HG03103 (cell line): ENCODE measurements around the gene SERINC2.

Source experiments
- ATAC-seq: cut with Tn5 transposase; IDR thresholded peaks from one replicate; pipeline ENCODE4 v1.9.1; 2021; ENCODE audit warnings: low read depth; ENCODE audit not compliant: unreplicated experiment

SERINC2 gene

GRCh38 chr1:31412732-31413404 is at the start of gene SERINC2:
TSS of gene SERINC2 (plus strand) at chr1:31413213. CDS start at chr1:31413266, 53 bp downstream.
- no peak for ATAC-seq

GRCh38 chr1:31364561-31365250 is 48.3 kb upstream of the SERINC2 start:
- no peak for ATAC-seq

GRCh38 chr1:31366796-31367195 is 46.2 kb upstream of the SERINC2 start:
- no peak for ATAC-seq

- ATAC-seq, result no peak
These were observed 44.4 kb upstream of the SERINC2 start for GRCh38 chr1:31368611-31369107.

- no peak for ATAC-seq
These were observed 43.0 kb upstream of the SERINC2 start for GRCh38 chr1:31370021-31370420.

GRCh38 chr1:31370565-31370964 is 42.4 kb upstream of the SERINC2 start:
- no peak for ATAC-seq

GRCh38 chr1:31371121-31371959 is 41.7 kb upstream of the SERINC2 start:
- no peak for ATAC-seq

GRCh38 chr1:31372051-31372450 is 41.0 kb upstream of the SERINC2 start:
- ATAC-seq, result no peak

- ATAC-seq, result no peak
These were observed 40.3 kb upstream of the SERINC2 start for GRCh38 chr1:31372751-31373055.

- no peak for ATAC-seq
These were observed 39.7 kb upstream of the SERINC2 start, which contains the start of gene FABP3 for GRCh38 chr1:31373056-31373896. TSS of gene FABP3 (minus strand) at chr1:31373076. CDS start at chr1:31373014, 62 bp downstream.

GRCh38 chr1:31373897-31374486 is 39.0 kb upstream of the SERINC2 start:
- no peak for ATAC-seq

GRCh38 chr1:31374511-31375196 is 38.4 kb upstream of the SERINC2 start:
- ATAC-seq, result no peak

GRCh38 chr1:31376375-31377134 is 36.5 kb upstream of the SERINC2 start:
- no peak for ATAC-seq

GRCh38 chr1:31377364-31377863 is 35.6 kb upstream of the SERINC2 start:
- ATAC-seq, result no peak

GRCh38 chr1:31378001-31378400 is 35.0 kb upstream of the SERINC2 start:
- ATAC-seq, result no peak

- no peak for ATAC-seq
These were observed 32.8 kb upstream of the SERINC2 start for GRCh38 chr1:31380181-31380580.

GRCh38 chr1:31381394-31382294 is 31.4 kb upstream of the SERINC2 start:
- ATAC-seq, result no peak
